ENCODE results near the gene KHDC4.

KHDC4 gene

DNA sequence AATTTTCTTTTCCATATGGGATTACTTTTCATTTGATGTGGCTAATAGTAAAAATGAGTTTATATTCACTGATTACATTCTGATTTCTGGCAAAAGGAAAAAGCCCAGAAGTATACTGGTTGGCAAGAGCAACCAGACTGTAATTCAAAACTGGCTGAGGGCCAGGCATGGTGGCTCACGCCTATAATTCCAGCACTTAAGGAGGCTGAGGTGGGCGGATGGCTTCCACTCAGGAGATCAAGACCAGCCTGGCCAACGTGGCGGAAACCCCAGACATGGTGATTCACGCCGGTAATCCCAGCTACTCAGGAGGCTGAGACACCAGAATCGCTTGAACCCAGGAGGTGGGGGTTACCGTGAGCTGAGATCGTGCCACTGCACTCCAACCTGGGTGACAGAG, 60.4 kb downstream of the KHDC4 start:
- H3K4me1 ChIP-seq (ENCODE audit: control insufficient read depth, insufficient read depth, low read length, poor library complexity, severe bottlenecking): no peaks in the 10 kb centered on the region
- H3K27ac ChIP-seq (ENCODE audit: insufficient read depth, low read length, poor library complexity, severe bottlenecking): no peak overlapping the region
- no peak for DNase-seq
- H3K36me3 ChIP-seq (ENCODE audit: control insufficient read depth, insufficient read depth, low read length): no peaks in the 10 kb centered on the region
- no peak overlapping the region for H3K4me3 ChIP-seq (ENCODE audit: insufficient read depth, low read depth, low read length, poor library complexity, severe bottlenecking)
- H3K9me3 ChIP-seq (ENCODE audit: control insufficient read depth, low read length): no peaks in the 10 kb centered on the region
- H3K27me3 ChIP-seq (replicated peaks; ENCODE audit: control insufficient read depth, insufficient read depth, low read length, poor library complexity, severe bottlenecking): no peaks in the 10 kb centered on the region

DNA sequence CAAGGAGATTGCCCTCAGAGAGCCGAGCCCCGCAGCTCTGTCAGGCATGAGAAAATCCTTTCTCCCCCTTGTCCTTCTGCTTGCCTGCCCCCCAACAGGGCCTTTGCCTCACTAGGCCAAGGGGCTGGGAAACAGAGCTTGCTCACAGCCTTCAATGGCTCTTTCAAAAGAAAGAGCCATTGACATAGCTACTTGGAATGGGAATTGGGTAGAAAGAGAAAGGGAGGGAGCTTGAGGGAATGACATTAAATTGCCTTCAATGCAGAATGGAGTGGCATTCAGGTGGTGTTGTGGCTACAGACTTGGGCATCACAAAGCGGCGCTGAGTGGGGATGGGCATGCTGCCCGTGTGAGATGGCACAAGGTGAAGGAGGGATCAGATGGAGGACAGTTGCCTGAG, 61.7 kb downstream of the KHDC4 start:
- Histone ChIP-seq H3K4me3 (ENCODE audit: insufficient read depth, low read depth, low read length, poor library complexity, severe bottlenecking) (no peak overlapping the region), H3K36me3 (ENCODE audit: control insufficient read depth, insufficient read depth, low read length) (no peaks in the 10 kb centered on the region), H3K27me3 (replicated peaks; ENCODE audit: control insufficient read depth, insufficient read depth, low read length, poor library complexity, severe bottlenecking) (no peaks in the 10 kb centered on the region), H3K27ac (ENCODE audit: insufficient read depth, low read length, poor library complexity, severe bottlenecking) (no peak overlapping the region), H3K9me3 (ENCODE audit: control insufficient read depth, low read length) (no peaks in the 10 kb centered on the region), H3K4me1 (ENCODE audit: control insufficient read depth, insufficient read depth, low read length, poor library complexity, severe bottlenecking) (no peaks in the 10 kb centered on the region)
- no peak for DNase-seq

DNA sequence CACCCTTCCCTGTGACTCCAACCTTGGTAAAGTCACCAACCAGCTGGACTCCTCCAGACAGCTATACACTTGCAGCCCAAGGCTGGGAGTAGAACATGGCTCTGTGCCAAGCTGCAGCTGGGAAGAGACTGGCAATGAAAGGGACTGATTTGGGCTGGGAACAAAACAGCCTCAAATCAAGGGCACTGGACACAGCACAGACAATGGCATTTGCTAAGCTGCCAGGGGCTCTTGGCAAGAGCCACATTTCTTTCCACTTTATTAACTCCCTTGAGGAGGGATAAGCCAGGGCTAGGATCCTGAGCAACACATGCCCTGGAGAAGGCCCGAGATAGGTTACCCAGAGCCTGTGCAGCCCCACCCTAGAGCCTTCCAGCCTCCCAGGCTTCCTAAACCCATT, 62.8 kb downstream of the KHDC4 start:
- no peak for DNase-seq
- Histone ChIP-seq H3K27me3 (replicated peaks; ENCODE audit: control insufficient read depth, insufficient read depth, low read length, poor library complexity, severe bottlenecking) (no peaks in the 10 kb centered on the region), H3K27ac (ENCODE audit: insufficient read depth, low read length, poor library complexity, severe bottlenecking) (no peak overlapping the region), H3K4me1 (ENCODE audit: control insufficient read depth, insufficient read depth, low read length, poor library complexity, severe bottlenecking) (no peaks in the 10 kb centered on the region), H3K4me3 (ENCODE audit: insufficient read depth, low read depth, low read length, poor library complexity, severe bottlenecking) (no peak overlapping the region), H3K9me3 (ENCODE audit: control insufficient read depth, low read length) (no peaks in the 10 kb centered on the region), H3K36me3 (ENCODE audit: control insufficient read depth, insufficient read depth, low read length) (no peaks in the 10 kb centered on the region)

DNA sequence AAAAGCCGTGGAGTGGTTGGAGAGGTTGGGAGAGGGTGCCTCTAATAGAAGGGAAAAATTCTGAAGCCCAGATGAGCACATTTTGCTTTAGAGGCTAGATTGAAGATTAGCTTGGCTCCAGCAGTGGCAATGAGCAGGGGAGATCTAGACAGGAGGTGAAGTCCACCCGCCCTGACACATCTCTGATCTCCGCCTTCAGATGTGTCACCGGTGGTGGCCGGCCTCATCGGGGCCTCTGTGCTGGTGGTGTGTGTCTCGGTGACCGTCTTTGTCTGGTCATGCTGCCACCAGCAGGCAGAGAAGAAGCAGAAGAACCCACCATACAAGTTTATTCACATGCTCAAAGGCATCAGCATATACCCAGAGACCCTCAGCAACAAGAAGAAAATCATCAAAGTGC, 66.4 kb downstream of the KHDC4 start:
- no peaks in the 10 kb centered on the region for H3K36me3 ChIP-seq (ENCODE audit: control insufficient read depth, insufficient read depth, low read length)

DNA sequence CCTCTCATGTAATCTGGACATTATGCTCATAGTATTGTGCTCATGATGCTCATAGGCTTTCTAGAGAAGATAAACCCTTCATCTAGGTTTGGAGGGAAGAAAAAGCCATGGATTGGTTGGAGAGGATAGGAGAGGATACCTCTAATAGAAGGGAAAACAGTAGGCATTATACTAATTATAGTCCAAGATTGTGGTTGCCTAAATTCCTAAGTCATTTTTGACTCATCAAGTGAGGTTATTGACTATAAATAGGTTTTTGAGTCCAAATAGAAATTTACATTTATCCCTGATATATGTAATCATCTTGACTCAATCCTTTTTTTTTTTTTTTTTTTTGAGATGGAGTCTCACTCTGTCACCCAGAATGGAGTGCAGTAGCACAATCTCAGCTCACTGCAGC, 69.8 kb downstream of the KHDC4 start:
- Histone ChIP-seq H3K27ac (ENCODE audit: insufficient read depth, low read length, poor library complexity, severe bottlenecking) (no peak overlapping the region), H3K4me1 (ENCODE audit: control insufficient read depth, insufficient read depth, low read length, poor library complexity, severe bottlenecking) (peaks cover 3% of the 10 kb centered on the region), H3K27me3 (replicated peaks; ENCODE audit: control insufficient read depth, insufficient read depth, low read length, poor library complexity, severe bottlenecking) (no peaks in the 10 kb centered on the region), H3K4me3 (ENCODE audit: insufficient read depth, low read depth, low read length, poor library complexity, severe bottlenecking) (no peak overlapping the region), H3K9me3 (ENCODE audit: control insufficient read depth, low read length) (no peaks in the 10 kb centered on the region), H3K36me3 (ENCODE audit: control insufficient read depth, insufficient read depth, low read length) (no peaks in the 10 kb centered on the region)
- DNase-seq: no peak

More for the DNA sequence above, 66.4 kb downstream of the KHDC4 start:
- Histone ChIP-seq H3K4me3 (ENCODE audit: insufficient read depth, low read depth, low read length, poor library complexity, severe bottlenecking) (no peak overlapping the region), H3K27me3 (replicated peaks; ENCODE audit: control insufficient read depth, insufficient read depth, low read length, poor library complexity, severe bottlenecking) (no peaks in the 10 kb centered on the region), H3K9me3 (ENCODE audit: control insufficient read depth, low read length) (no peaks in the 10 kb centered on the region), H3K27ac (ENCODE audit: insufficient read depth, low read length, poor library complexity, severe bottlenecking) (no peak overlapping the region), H3K4me1 (ENCODE audit: control insufficient read depth, insufficient read depth, low read length, poor library complexity, severe bottlenecking) (no peaks in the 10 kb centered on the region)
- no peak for DNase-seq
